CD4-positive, alpha-beta T cell treated with Interleukin-21 for 1 hour (primary cell): Measurements from ENCODE around the gene LAX1.

ENCODE experiments used
- DNase-seq: peaks from one replicate; pipeline ENCODE4 v3.0.0-alpha.2; 2020

LAX1 gene

DNA sequence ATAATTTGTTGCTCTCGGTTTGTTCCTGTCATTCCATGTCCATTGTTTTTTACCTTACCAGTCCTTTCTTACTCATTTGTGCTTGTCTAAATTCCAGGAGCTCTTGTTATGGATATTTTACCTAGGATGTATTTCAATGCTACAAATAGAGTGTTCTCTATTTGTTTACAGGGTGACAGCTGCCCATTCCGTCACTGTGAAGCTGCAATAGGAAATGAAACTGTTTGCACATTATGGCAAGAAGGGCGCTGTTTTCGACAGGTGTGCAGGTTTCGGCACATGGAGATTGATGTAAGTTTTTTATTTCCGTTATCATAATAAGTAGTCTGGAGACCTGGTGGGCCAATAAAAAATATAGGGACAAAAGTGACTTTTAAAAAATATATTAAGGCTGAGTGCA lies 53.4 kb downstream of the LAX1 start:
- no peak for DNase-seq

DNA sequence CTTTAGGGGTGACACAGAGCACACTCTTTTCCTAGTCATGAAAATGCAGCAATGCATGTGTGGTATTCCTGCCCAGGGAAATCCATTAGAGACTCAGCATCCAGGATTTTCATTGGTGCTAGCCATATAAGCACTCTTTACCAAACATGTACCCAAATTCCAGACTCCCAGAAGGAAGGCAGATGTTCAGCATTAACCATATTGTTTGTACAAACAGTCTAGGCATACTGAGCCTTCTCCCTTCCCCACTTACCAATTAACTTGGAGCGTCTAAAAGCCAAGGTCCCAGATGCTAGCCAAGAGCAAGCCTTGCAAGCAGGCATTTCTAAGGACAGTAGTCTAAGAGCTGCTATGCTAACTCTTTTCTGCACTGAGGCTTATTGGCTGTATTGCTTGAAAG lies 58.3 kb downstream of the LAX1 start:
- no peak for DNase-seq
